Activated T-cell treated with anti-CD3 and anti-CD28 coated beads, Interleukin-2, amount 50 U/mL, for 72 hours (primary cell): ENCODE measurements around the gene KCNH2. TPM values are rescaled to one million over a fixed set of nuclear protein-coding genes. Genes with fewer than 3 reads are reported as not detected.

Experiments used
- ATAC-seq, 2 donors: fragments of 150-1000 bp; cut with Tn5 transposase; replicated peaks in 1 of 2; 2 replicates each; pipeline ENCODE4 v1.10.0; 2021; ENCODE audit warnings: moderate library complexity in 2 of 2, mild to moderate bottlenecking in 1 of 2
- DNase-seq, 2 donors: peaks; one replicate each; pipeline ENCODE4 v3.0.0; 2021 to 2022; ENCODE audit warnings: mixed read lengths in 1 of 2
- H3K27ac Mint-ChIP-seq: one replicate; pipeline ENCODE4 v1.8.0; 2022; ENCODE audit warnings: mild to moderate bottlenecking, moderate library complexity, mixed read lengths
- H3K27me3 Mint-ChIP-seq: one replicate; pipeline ENCODE4 v1.8.0; 2022; ENCODE audit warnings: low read depth, mixed read lengths
- H3K36me3 Mint-ChIP-seq, 2 donors: one replicate each; pipeline ENCODE4 v1.8.0; 2022; ENCODE audit warnings: mixed read lengths in 2 of 2, mild to moderate bottlenecking in 1 of 2; ENCODE audit not compliant: insufficient read depth in 2 of 2
- H3K4me1 Mint-ChIP-seq: one replicate; pipeline ENCODE4 v1.8.0; 2022; ENCODE audit warnings: low read depth, mixed read lengths
- H3K4me3 Mint-ChIP-seq, 2 donors: one replicate each; pipeline ENCODE4 v1.8.0; 2022; ENCODE audit warnings: mild to moderate bottlenecking in 2 of 2, mixed read lengths in 2 of 2, moderate library complexity in 2 of 2
- H3K9me3 Mint-ChIP-seq, 2 donors: one replicate each; pipeline ENCODE4 v1.8.0; 2022; ENCODE audit warnings: mixed read lengths in 2 of 2
- total RNA-seq, 2 donors: library from RNA; stranded (reverse); gene quantifications; one replicate each; pipeline ENCODE4 v1.2.3, GENCODE V29; 2022

Gene KCNH2
- total RNA-seq, 2 donors from 2014 or later = 0.72 to 0.77 TPM

DNA sequence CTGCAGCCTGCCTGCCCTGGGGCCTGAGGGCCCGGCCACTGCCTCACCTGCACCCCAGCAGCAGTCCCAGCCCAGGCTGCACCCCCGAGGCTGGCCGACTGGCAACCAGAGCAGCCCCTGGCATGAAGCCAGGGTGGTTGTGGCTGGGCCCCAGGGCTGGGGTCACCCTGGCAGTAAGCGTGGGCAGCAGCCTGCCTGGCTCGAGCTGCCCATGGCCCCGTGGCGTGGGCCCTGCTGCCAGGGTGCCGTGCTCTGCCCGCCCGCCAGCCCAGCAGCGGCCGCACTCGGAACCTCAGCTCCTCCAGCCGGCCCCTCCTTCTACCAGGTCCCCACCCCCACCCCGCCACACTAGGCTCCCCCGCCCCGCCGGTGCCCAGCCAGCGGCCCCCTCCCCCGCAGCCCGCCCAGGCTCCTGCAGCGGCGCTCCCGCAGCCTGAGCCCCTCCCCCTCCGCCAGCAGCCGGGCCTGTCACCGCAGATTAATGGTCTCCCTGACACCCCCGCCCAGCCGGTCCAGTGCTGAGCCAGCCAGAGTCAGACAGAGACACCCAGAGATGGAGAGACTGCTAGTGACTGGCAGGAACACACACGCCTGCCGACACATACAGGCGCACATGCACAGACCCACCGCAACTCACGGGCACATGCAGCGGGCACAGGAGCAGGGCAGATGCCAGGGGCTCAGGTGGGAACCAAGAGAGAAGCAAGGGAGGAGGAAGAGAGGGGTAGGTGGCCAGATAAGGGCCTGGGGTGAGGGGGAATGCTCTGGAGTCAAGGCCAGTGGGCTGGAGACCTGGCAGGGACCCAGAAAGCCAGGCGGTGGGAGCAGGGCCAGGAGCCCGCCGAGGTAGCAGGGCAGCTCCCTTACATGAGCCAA, 22.4 kb downstream of the KCNH2 start:
- no peaks in the 10 kb centered on the region for H3K9me3 Mint-ChIP-seq
- ATAC-seq (no peak), DNase-seq (no peak)
- peaks cover 26% of the 10 kb centered on the region for H3K27me3 Mint-ChIP-seq
- H3K36me3 Mint-ChIP-seq = no peaks in the 10 kb centered on the region
- no peak overlapping the region for H3K27ac Mint-ChIP-seq
- no peak overlapping the region for H3K4me3 Mint-ChIP-seq
- peaks cover 8% of the 10 kb centered on the region for H3K4me1 Mint-ChIP-seq

DNA sequence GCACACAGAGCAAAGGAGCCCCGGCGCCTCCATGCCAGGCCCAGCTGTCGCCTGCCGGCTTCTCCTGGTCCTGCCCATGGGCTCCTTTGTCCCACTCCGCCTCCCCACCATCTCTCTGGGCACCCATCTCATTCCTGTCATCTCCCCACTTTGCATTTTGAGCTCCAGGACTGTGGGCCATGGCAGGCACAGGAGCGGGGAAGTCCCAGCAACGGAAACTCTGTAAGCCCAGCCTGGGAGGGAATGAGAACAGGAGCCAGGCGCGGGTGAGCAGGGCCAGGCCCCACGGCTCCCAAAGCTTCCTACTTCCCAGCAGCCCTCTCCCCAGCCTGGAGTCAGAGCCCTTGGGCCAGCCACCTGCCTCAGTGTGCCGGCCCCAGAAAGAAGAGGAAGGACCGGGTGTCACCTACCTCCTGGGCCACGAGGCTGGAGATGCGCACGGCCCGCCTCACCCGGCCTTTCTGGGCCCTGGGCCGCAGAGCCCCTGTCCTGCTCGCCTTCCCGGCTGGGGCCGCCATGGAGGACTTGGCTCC, 23.1 kb downstream of the KCNH2 start:
- H3K9me3 Mint-ChIP-seq = no peaks in the 10 kb centered on the region
- peaks cover 8% of the 10 kb centered on the region for H3K4me1 Mint-ChIP-seq
- H3K27me3 Mint-ChIP-seq = peaks cover 26% of the 10 kb centered on the region
- H3K36me3 Mint-ChIP-seq = no peaks in the 10 kb centered on the region
- H3K27ac Mint-ChIP-seq = no peak overlapping the region
- no peak for ATAC-seq
- H3K4me3 Mint-ChIP-seq = no peak overlapping the region
- no peak for DNase-seq

DNA sequence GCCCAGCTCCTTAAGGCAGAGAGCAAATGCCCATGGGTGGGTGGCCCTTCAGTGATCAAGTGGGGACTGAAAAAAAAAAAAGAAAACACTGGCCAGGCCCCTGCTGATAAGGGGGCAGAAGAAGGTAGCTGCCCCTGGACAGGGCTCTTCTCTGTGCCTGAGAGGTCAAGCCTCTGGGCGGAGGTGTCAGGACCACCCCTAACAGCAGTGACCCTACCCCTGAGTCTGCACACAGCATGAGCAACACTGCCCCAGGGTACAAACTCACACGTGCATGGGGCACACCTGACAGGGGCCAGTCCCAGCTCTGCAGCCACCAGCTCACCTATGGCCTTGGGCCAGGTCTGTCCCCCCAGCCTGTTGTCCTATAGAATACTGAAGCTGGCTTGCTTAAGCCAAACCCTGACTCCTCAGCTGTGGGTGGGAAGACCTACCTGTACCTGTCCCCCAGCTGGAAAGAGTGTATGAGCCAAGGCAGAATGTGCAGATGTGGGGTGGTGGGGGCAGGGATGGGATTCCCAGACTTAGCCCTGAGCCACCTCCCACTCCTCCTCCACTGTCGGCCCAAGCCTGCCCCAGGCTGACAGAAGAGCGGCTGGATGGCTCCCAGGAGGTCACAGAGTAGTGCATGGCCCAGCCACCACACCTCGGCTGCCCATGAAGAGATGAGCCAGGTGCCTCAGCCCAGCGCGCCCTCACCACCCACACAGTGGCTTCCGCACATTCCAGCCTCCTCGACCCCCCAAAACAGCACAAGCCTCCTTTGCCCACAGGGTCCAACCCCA, 23.7 kb downstream of the KCNH2 start:
- no peak overlapping the region for H3K27ac Mint-ChIP-seq
- no peaks in the 10 kb centered on the region for H3K36me3 Mint-ChIP-seq
- no peak overlapping the region for H3K4me3 Mint-ChIP-seq
- ATAC-seq (no peak), DNase-seq (no peak)
- no peaks in the 10 kb centered on the region for H3K9me3 Mint-ChIP-seq
- peaks cover 26% of the 10 kb centered on the region for H3K27me3 Mint-ChIP-seq
- H3K4me1 Mint-ChIP-seq = peaks cover 7% of the 10 kb centered on the region

DNA sequence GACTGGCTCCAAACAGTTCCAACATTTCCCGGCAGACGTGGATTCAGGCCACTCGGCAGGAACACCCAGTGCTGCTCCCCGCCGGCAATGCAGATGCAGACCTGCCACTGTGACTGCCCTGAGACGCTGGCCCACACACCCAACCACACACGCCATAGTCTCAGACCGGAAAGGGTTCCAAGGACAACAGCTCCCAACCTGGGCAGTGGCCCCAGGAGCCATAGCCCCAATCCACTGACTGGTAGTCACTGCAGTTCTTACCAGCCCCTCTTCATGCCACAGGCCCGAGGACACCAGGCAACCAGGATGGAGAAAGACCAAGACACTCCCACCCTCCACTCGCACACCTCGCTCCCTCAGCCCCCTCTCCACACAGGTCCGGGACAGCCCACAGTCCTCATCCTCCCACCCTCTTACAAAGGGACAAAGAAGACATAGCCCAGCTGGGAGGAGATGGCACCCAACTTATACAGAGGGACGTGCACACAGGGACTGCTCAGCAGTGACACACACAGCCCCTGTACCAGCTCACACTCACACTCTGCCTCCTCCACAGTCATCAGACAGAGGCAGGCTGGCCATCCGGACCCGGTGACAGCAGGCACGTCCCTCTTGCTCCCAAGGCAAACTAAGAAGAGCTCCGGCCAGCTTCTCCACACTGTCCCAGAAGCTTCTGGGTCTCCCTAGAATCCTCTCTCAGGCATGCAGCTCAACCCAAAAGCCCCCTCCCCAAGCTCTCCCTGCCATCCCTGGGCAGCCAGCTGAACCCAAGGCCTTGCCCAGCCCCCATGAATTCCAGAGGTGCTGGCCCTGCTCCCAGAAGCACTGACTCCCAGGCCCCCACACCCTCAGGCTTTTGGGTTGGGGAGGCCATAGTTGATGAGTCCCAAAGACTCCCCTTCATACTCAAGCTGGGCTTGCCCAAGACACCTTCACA, 24.8 kb downstream of the KCNH2 start:
- Mint-ChIP-seq H3K36me3 (no peaks in the 10 kb centered on the region), H3K4me3 (no peak overlapping the region), H3K4me1 (peaks cover 5% of the 10 kb centered on the region), H3K27me3 (peaks cover 19% of the 10 kb centered on the region), H3K27ac (no peak overlapping the region), H3K9me3 (no peaks in the 10 kb centered on the region)
- ATAC-seq = no peak
- DNase-seq = no peak

DNA sequence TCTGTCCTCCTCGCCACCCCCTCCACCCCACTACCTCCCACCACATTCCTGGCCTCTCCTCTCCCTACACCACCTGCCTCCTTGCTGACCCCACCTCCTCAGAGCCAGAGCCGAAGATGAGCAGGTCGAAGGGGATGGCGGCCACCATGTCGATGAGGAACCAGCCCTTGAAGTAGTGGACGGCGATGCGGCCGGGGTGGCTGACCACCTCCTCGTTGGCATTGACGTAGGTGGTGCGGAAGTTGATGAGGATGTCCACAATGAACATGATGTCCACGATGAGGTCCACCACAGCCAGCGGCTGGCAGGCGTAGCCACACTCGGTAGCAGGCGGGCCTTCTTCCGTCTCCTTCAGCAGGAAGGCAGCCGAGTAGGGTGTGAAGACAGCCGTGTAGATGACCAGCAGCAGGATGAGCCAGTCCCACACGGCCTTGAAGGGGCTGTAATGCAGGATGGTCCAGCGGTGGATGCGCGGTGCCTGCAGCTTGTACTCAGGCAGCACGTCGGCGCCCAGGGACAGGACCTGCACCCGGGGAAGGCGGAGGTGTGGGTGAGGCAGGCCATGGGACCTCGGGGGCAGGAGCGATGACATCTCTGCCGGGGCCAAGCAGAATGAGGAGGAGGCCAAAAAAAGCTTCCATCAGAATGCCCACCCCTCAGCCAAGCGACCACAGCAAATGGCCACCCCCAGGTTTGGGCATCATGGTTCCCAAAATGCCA, 25.6 kb downstream of the KCNH2 start:
- Mint-ChIP-seq H3K36me3 (no peaks in the 10 kb centered on the region), H3K4me1 (peaks cover 5% of the 10 kb centered on the region), H3K27ac (no peak overlapping the region), H3K9me3 (no peaks in the 10 kb centered on the region), H3K27me3 (peaks cover 17% of the 10 kb centered on the region), H3K4me3 (no peak overlapping the region)
- DNase-seq = no peak
- ATAC-seq = no peak

DNA sequence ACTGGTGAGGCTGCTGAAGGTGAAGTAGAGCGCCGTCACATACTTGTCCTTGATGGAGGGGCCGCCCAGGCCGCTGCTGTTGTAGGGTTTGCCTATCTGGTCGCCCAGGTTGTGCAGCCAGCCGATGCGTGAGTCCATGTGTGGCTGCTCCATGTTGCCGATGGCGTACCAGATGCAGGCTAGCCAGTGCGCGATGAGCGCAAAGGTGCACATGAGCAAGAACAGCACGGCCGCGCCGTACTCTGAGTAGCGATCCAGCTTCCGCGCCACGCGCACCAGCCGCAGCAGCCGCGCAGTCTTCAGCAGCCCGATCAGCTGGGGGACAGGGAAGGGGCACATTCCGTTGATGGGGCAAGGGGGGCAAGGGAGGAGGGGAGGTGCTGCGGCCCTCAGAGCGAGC, 26.6 kb downstream of the KCNH2 start:
- Mint-ChIP-seq H3K4me1 (peaks cover 5% of the 10 kb centered on the region), H3K9me3 (no peaks in the 10 kb centered on the region), H3K36me3 (no peaks in the 10 kb centered on the region), H3K27me3 (peaks cover 7% of the 10 kb centered on the region), H3K27ac (no peak overlapping the region), H3K4me3 (no peak overlapping the region)
- no peak for ATAC-seq
- DNase-seq = no peak

DNA sequence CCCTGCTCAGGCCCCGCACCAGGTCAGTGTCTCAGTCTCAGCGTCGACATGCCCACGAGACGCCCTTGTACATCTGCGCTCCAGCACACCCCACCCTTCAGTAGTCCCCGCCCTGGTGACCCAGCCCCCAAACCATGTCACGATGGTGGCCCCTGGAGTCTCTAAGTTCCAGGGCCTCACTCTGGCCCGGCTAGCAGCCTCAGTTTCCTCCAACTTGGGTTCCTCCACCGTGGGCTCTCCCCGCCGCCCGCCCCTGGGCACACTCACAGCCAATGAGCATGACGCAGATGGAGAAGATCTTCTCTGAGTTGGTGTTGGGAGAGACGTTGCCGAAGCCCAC, 27.0 kb downstream of the KCNH2 start:
- H3K36me3 Mint-ChIP-seq = no peaks in the 10 kb centered on the region
- H3K4me1 Mint-ChIP-seq = peaks cover 5% of the 10 kb centered on the region
- no peak for ATAC-seq

DNA sequence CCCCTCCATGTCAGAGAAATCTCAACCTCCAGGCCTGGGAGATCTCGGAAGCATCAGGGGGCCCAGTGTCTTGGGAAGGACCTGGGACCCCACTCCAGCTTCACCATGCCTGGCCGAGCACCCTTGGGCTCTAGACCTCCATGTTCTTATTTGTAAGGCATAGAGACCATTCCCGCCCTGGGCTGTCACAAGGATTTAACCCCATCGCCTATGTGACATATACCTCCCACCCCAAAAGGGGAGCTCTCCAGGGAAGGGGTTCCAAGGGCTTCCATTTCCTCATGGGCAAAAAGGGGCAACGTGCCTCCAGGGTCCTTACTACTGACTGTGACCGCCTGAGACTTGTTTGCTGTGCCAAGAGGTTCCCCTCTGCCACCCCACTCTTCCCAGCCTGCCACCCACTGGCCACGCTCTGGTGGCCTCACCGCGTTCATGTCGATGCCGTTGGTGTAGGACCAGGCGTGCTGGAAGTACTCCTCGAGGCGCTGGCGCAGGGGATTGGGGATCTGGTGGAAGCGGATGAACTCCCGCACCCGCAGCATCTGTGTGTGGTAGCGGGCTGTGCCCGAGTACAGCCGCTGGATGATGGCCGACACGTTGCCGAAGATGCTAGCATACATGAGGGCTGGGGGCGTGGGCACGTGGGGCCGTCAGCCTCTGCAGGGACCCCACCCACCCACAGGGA, 27.5 kb downstream of the KCNH2 start:
- no peak overlapping the region for H3K27ac Mint-ChIP-seq
- no peaks in the 10 kb centered on the region for H3K9me3 Mint-ChIP-seq
- no peak for ATAC-seq
- DNase-seq = no peak
- no peak overlapping the region for H3K4me3 Mint-ChIP-seq
- peaks cover 5% of the 10 kb centered on the region for H3K4me1 Mint-ChIP-seq
- H3K36me3 Mint-ChIP-seq = no peaks in the 10 kb centered on the region
- H3K27me3 Mint-ChIP-seq = no peaks in the 10 kb centered on the region

More for the DNA sequence above, 27.0 kb downstream of the KCNH2 start:
- H3K27me3 Mint-ChIP-seq = peaks cover 5% of the 10 kb centered on the region
- H3K9me3 Mint-ChIP-seq = no peaks in the 10 kb centered on the region
- H3K27ac Mint-ChIP-seq = no peak overlapping the region
- no peak overlapping the region for H3K4me3 Mint-ChIP-seq
- DNase-seq = no peak

DNA sequence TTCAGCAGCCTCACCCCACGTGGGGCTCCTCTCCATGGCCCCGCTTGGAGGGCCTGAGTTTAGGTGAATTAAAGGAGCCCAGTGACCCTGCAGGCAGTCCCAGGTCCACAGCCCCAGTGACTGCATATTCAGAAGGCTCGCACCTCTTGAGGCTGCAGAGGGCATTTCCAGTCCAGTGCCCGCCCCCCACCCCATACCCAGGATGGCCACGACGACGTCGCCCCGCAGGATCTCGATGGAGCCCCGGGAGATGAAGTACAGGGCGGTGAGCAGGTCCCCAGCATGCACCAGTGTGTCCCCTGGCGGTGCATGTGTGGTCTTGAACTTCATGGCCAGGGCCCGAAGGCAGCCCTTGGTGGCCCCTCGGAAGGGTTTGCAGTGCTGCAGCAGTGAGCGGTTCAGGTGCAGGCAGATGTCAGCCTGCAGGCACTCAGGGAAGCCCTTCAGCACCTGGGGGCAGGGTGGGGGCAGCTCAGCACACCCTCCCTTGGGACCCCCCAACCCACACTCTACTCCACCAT, 28.1 kb downstream of the KCNH2 start:
- Mint-ChIP-seq H3K4me3 (no peak overlapping the region), H3K4me1 (peaks cover 5% of the 10 kb centered on the region), H3K9me3 (no peaks in the 10 kb centered on the region), H3K27ac (no peak overlapping the region), H3K27me3 (no peaks in the 10 kb centered on the region), H3K36me3 (no peaks in the 10 kb centered on the region)
- DNase-seq (no peak), ATAC-seq (no peak)

DNA sequence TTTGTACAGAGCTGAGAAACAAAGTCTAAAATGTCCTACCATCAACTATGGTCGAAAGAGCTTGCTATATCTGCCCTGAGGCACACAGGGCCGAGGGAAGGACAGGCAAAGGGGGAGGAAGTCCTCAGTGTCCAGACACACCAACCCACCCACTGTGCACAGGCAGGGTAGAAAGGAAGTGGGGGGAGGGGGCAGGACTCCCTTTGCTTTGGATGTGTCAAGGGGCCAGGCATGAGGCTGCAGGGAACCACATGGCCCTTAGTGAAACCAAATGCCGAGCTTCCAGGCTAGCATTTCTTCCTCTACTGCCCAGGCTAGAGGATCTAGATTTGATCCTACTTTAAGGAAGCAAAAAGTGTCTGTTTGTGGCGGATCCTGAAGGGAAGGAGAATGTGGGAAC, 28.6 kb downstream of the KCNH2 start:
- ATAC-seq = no peak
- H3K4me3 Mint-ChIP-seq = no peak overlapping the region

DNA sequence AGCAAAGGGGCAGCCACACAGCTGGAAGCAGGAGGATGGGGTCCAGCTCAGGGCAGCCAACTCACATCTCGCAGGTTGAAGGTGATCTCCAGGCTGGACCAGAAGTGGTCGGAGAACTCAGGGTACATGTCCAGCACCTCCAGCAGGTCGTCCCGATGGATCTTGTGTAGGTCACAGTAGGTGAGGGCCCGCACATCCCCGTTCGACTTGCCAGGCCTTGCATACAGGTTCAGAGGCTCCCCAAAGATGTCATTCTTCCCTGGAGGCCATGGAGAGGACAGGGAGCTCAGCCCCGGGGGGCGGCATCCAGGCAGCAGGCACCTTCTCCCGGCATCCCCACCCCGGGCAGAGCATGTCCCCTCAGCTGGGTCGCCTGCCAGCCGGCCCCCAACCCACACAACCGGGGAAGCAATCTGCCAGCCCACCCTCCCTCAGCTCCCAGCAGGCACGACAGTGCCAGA, 29.3 kb downstream of the KCNH2 start:
- Mint-ChIP-seq H3K27ac (no peak overlapping the region), H3K4me3 (no peak overlapping the region), H3K4me1 (peaks cover 5% of the 10 kb centered on the region), H3K36me3 (no peaks in the 10 kb centered on the region), H3K9me3 (no peaks in the 10 kb centered on the region), H3K27me3 (no peaks in the 10 kb centered on the region)
- DNase-seq (no peak), ATAC-seq (no peak)

More for the DNA sequence above, 28.6 kb downstream of the KCNH2 start:
- H3K36me3 Mint-ChIP-seq = no peaks in the 10 kb centered on the region
- peaks cover 5% of the 10 kb centered on the region for H3K4me1 Mint-ChIP-seq
- no peak overlapping the region for H3K27ac Mint-ChIP-seq
- H3K27me3 Mint-ChIP-seq = no peaks in the 10 kb centered on the region
- DNase-seq = no peak
- no peaks in the 10 kb centered on the region for H3K9me3 Mint-ChIP-seq
